H1 (cell line): ENCODE results near the gene TRAK1. TPM values are rescaled to one million over a fixed set of nuclear protein-coding genes. Genes with fewer than 3 reads are reported as not detected.

Source experiments
- CTCF ChIA-PET: fragments of 300-600 bp; sonication (Branson Sonifier 250); formaldehyde crosslinking; loops from one replicate; lab custom pipeline; 2021; ENCODE audit not compliant: partially characterized antibody; lab: Charles Lee
- POLR2A ChIA-PET: fragments of 300-600 bp; sonication (Branson Sonifier 250); formaldehyde crosslinking; loops from one replicate; lab custom pipeline; 2021; ENCODE audit warnings: inconsistent platforms; ENCODE audit not compliant: partially characterized antibody; lab: Charles Lee
- DNase-seq, 2 experiments: peaks; one replicate each; pipeline versions ENCODE4 v3.0.0 to v3.0.0-alpha.2; 2010 to 2022; ENCODE audit warnings: low spot score in 2 of 2, low read depth in 1 of 2, mixed read lengths in 1 of 2
- FAIRE-seq: peaks from 2 replicates; lab custom pipeline; 2011; peaks lifted over from hg19 to GRCh38; lab: Jason Lieb, UNC
- H2AFZ ChIP-seq: 2 replicates; pipeline ENCODE4 v1.8.1; 2012; ENCODE audit warnings: low read length, inconsistent platforms
- H2AK5ac ChIP-seq: 2 replicates; pipeline ENCODE4 v1.6.1; 2013; ENCODE audit warnings: low read depth, low read length
- H2BK120ac ChIP-seq: replicated peaks from 2 replicates; pipeline ENCODE3; 2013; ENCODE audit warnings: low read depth, low read length, inconsistent platforms
- H2BK12ac ChIP-seq: 2 replicates; pipeline ENCODE4 v1.6.1; 2013; ENCODE audit warnings: low read depth, low read length
- H2BK15ac ChIP-seq: 2 replicates; pipeline ENCODE4 v1.6.1; 2013; ENCODE audit warnings: low read length
- H2BK20ac ChIP-seq: 2 replicates; pipeline ENCODE4 v1.6.1; 2013; ENCODE audit warnings: low read length
- H2BK5ac ChIP-seq: 2 replicates; pipeline ENCODE4 v1.6.1; 2013; ENCODE audit warnings: low read depth, low read length
- H3K14ac ChIP-seq: 2 replicates; pipeline ENCODE4 v1.6.1; 2013; ENCODE audit warnings: inconsistent platforms; ENCODE audit not compliant: insufficient read length
- H3K18ac ChIP-seq: 2 replicates; pipeline ENCODE4 v1.6.1; 2013; ENCODE audit warnings: low read length; ENCODE audit errors: extremely low read depth
- H3K23ac ChIP-seq: 2 replicates; pipeline ENCODE4 v1.6.1; 2013; ENCODE audit warnings: inconsistent platforms; ENCODE audit not compliant: insufficient read length
- H3K23me2 ChIP-seq: 2 replicates; pipeline ENCODE4 v1.6.1; 2013; ENCODE audit warnings: low read depth, low read length
- H3K27ac ChIP-seq: 2 replicates; pipeline ENCODE4 v1.6.1; 2011; ENCODE audit warnings: low read depth, low read length, inconsistent platforms
- H3K27me3 ChIP-seq, 4 experiments: replicated peaks in 1 of 4; 1 replicate in 1 of 4; 2 replicates in 3 of 4; pipeline versions ENCODE4 v1.6.1 to v1.8.1; 2011 to 2013; ENCODE audit warnings: low read length in 3 of 4, mild to moderate bottlenecking in 3 of 4, inconsistent platforms in 2 of 4, mixed read lengths in 2 of 4, moderate library complexity in 1 of 4; ENCODE audit not compliant: control insufficient read depth in 3 of 4, insufficient read depth in 3 of 4; ENCODE audit errors: extremely low read depth in 1 of 4
- H3K36me3 ChIP-seq, 4 experiments: 2 replicates each; pipeline versions ENCODE4 v1.6.1 to v1.8.1; 2011 to 2013; ENCODE audit warnings: mild to moderate bottlenecking in 4 of 4, low read length in 3 of 4, moderate library complexity in 2 of 4, control low read depth in 1 of 4, inconsistent platforms in 1 of 4; ENCODE audit not compliant: insufficient read depth in 4 of 4, control insufficient read depth in 2 of 4
- H3K4ac ChIP-seq: replicated peaks from 2 replicates; pipeline ENCODE3; 2013; ENCODE audit warnings: low read length, low read depth, mixed read lengths, inconsistent platforms; ENCODE audit not compliant: insufficient read length
- H3K4me1 ChIP-seq, 4 experiments: replicated peaks in 1 of 4; 1 replicate in 1 of 4; 2 replicates in 3 of 4; pipeline versions ENCODE4 v1.6.1 to v1.8.1; 2011 to 2013; ENCODE audit warnings: low read length in 3 of 4, inconsistent platforms in 2 of 4, mixed read lengths in 1 of 4; ENCODE audit not compliant: insufficient read depth in 4 of 4, control insufficient read depth in 3 of 4
- H3K4me2 ChIP-seq, 2 experiments: 2 replicates each; pipeline versions ENCODE4 v1.6.1 to v1.8.1; 2011 to 2013; ENCODE audit warnings: low read depth in 2 of 2, low read length in 2 of 2, control low read depth in 1 of 2, inconsistent platforms in 1 of 2, mild to moderate bottlenecking in 1 of 2; ENCODE audit not compliant: insufficient read depth in 1 of 2
- H3K4me3 ChIP-seq, 4 experiments: fragments of 200-600, 300-600 bp in 1 of 4; sonication (generic), shearing (Covaris generic), sonication (Bioruptor Twin) in 1 of 4; 2 replicates each; pipeline versions ENCODE4 v1.5.1 to v1.8.1; 2011 to 2016; ENCODE audit warnings: low read length in 4 of 4, low read depth in 3 of 4, control low read depth in 2 of 4, inconsistent platforms in 2 of 4, mild to moderate bottlenecking in 2 of 4, mixed read lengths in 1 of 4, moderate library complexity in 1 of 4; ENCODE audit not compliant: insufficient read depth in 2 of 4; ENCODE audit errors: extremely low read depth in 1 of 4
- H3K56ac ChIP-seq: replicated peaks from 2 replicates; pipeline ENCODE3; 2013; ENCODE audit warnings: low read depth, mild to moderate bottlenecking, mixed read lengths, low read length, inconsistent platforms; ENCODE audit not compliant: insufficient read length
- H3K79me1 ChIP-seq: 2 replicates; pipeline ENCODE4 v1.6.1; 2013; ENCODE audit warnings: low read depth, low read length, control low read depth
- H3K79me2 ChIP-seq, 2 experiments: 2 replicates each; pipeline versions ENCODE4 v1.6.1 to v1.8.1; 2012 to 2013; ENCODE audit warnings: low read length in 2 of 2, mild to moderate bottlenecking in 2 of 2, inconsistent platforms in 1 of 2; ENCODE audit not compliant: insufficient read depth in 2 of 2, control insufficient read depth in 1 of 2
- H3K9ac ChIP-seq, 4 experiments: replicated peaks in 1 of 4; 1 replicate in 1 of 4; 2 replicates in 3 of 4; pipeline versions ENCODE4 v1.6.1 to v1.8.1; 2011 to 2013; ENCODE audit warnings: low read depth in 3 of 4, low read length in 3 of 4, control low read depth in 2 of 4, mild to moderate bottlenecking in 2 of 4, moderate library complexity in 2 of 4, inconsistent platforms in 1 of 4; ENCODE audit errors: extremely low read depth in 1 of 4
- H3K9me3 ChIP-seq, 2 experiments: 2 replicates each; pipeline versions ENCODE4 v1.6.1 to v1.8.1; 2012 to 2013; ENCODE audit warnings: mild to moderate bottlenecking in 2 of 2, moderate library complexity in 2 of 2, control low read depth in 1 of 2, inconsistent platforms in 1 of 2, low read depth in 1 of 2, low read length in 1 of 2, mixed read lengths in 1 of 2; ENCODE audit not compliant: insufficient read depth in 2 of 2
- H4K20me1 ChIP-seq, 2 experiments: replicated peaks in 1 of 2; 2 replicates each; pipeline versions ENCODE3 to v1.8.1; 2011 to 2013; ENCODE audit warnings: inconsistent platforms in 2 of 2, low read length in 2 of 2, mild to moderate bottlenecking in 1 of 2; ENCODE audit not compliant: insufficient read depth in 2 of 2, control insufficient read depth in 1 of 2
- H4K5ac ChIP-seq: 2 replicates; pipeline ENCODE4 v1.6.1; 2013; ENCODE audit warnings: low read length, low read depth, mixed read lengths, inconsistent platforms; ENCODE audit not compliant: insufficient read length
- H4K8ac ChIP-seq: 2 replicates; pipeline ENCODE4 v1.8.0; 2013; ENCODE audit warnings: mild to moderate bottlenecking, moderate library complexity, low read length, inconsistent platforms; ENCODE audit not compliant: insufficient read depth; ENCODE audit errors: extremely low read depth
- H4K91ac ChIP-seq: replicated peaks from 2 replicates; pipeline ENCODE3; 2013; ENCODE audit warnings: low read length, mixed read lengths, inconsistent platforms; ENCODE audit not compliant: insufficient read length
- ASH2L ChIP-seq: fragments of 200-600, 300-600 bp; sonication (generic); IDR thresholded peaks from one replicate; pipeline ENCODE4 v1.7.1; 2017; ENCODE audit warnings: low read length
- BCL11A ChIP-seq, 2 experiments: IDR thresholded peaks; one replicate each; pipeline ENCODE4 v1.6.1; 2011; ENCODE audit warnings: low read depth in 2 of 2, low read length in 2 of 2, mild to moderate bottlenecking in 2 of 2
- JUN ChIP-seq: IDR thresholded peaks from 2 replicates; pipeline ENCODE4 v1.6.1; 2011; ENCODE audit warnings: low read depth, mild to moderate bottlenecking, improper control_type of control experiment, low read length
- WGBS, 2 experiments: shearing (Covaris generic) in 1 of 2; methylation state at CpG; one replicate each; pipeline versions ENCODE4 v1.1.6 to v1.1.7; 2013 to 2015; ENCODE audit warnings: low lambda C conversion rate in 2 of 2, mixed read lengths in 2 of 2, inconsistent platforms in 1 of 2, low coverage in 1 of 2, missing lambda C conversion rate in 1 of 2; ENCODE audit not compliant: insufficient replicate concordance in 2 of 2, insufficient coverage in 1 of 2, insufficient read length in 1 of 2; ENCODE audit errors: extremely low coverage in 1 of 2, missing lambda C conversion rate in 1 of 2; 5-methylcytosine and 5-hydroxymethylcytosine counted together
- polyA plus RNA-seq, 7 experiments: library from polyadenylated mRNA; depleted of rRNA in 3 of 7; stranded (reverse) in 5 of 7; unstranded in 2 of 7; fragments of >200 nt in 5 of 7; fragments of 200-250 nt in 2 of 7; gene quantifications; 1 replicate in 5 of 7; 2 replicates in 1 of 7; 4 replicates in 1 of 7; pipeline versions ENCODE4 v1.2.1 to v1.2.3, GENCODE V29; 2011 to 2013; ENCODE audit warnings: missing spikeins in 2 of 7, mixed read lengths in 2 of 7
- total RNA-seq: library from RNA; stranded (reverse); fragmentation: NEBNext Ultra II Directional; extraction: Animal tissue kit (Norgen Biotek cat#: 25700); gene quantifications from 2 replicates; pipeline ENCODE4 v1.2.1, GENCODE V29; 2021

Gene TRAK1
- total and polyA plus RNA-seq, 2 of the 8 experiments (the other 6 are each of a cell fraction or from before 2014, with no cell fraction given) = 21.3 to 32.7 TPM

DNA sequence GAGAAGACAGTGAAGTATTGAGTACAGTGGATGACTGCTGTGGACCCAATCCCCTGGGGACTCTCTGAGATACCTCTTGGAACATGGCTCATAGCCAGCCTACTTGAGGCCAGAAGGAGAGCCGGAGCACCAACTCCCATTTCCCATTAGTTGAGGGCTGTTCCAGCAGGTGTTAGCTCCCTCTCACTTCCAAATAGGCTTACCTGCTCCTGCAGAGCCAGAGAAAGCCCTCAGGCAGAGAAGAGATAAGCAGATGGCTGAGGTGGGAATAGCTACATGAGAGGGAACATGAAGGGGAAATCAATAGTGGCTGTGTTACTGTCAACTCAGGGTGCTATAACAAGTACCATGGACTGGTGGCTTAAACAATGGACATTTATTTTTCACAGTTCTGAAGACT is 179.4 kb downstream of the TRAK1 start:
- H3K23ac ChIP-seq = no peak overlapping the region
- ChIA-PET POLR2A (interaction anchor here (1.1 kb wide), 1 partner anchor 381 kb away, joined by 3 read pairs; no protein-coding TSS in a partner anchor), CTCF (no interaction called here)
- H4K91ac ChIP-seq = no peak overlapping the region
- H3K56ac ChIP-seq = no peak overlapping the region
- no peak overlapping the region for H2AK5ac ChIP-seq
- no peak for TF ChIP-seq ASH2L
- TF ChIP-seq BCL11A (IDR thresholded peaks at IDR 0.05; ENCODE audit: low read depth in 2 of 2, low read length in 2 of 2) = no peak
- no peak for TF ChIP-seq JUN
- no peaks in the 10 kb centered on the region for H3K79me2 ChIP-seq
- H3K9me3 ChIP-seq = peaks cover 7 to 12% of the 10 kb centered on the region in 2 experiments; a peak in 3 of 4 replicates
- no peak overlapping the region for H2BK12ac ChIP-seq
- no peak overlapping the region for H2BK15ac ChIP-seq
- DNase-seq (no peak), FAIRE-seq (no peak)
- H3K27me3 ChIP-seq = peaks cover 0 to 2% (median 2%) of the 10 kb centered on the region in 4 experiments; a peak in 2 of 7 replicates
- no peak overlapping the region for H3K18ac ChIP-seq
- H4K5ac ChIP-seq = no peak overlapping the region
- H2BK20ac ChIP-seq = no peak overlapping the region
- no peaks in the 10 kb centered on the region for H3K4me1 ChIP-seq
- 87% methylated on average over 1 of the region's 1 CpG; no CpG with 5 or more reads in 1 of the 2 experiments for WGBS, 2 experiments
- no peak overlapping the region for H2BK120ac ChIP-seq
- H3K9ac ChIP-seq = no peak overlapping the region
- H3K36me3 ChIP-seq = no peaks in the 10 kb centered on the region
- H2AFZ ChIP-seq = no peak overlapping the region
- no peaks in the 10 kb centered on the region for H3K23me2 ChIP-seq
- no peaks in the 10 kb centered on the region for H3K79me1 ChIP-seq
- no peak overlapping the region for H3K4me3 ChIP-seq
- H3K14ac ChIP-seq = no peak overlapping the region
- no peak overlapping the region for H3K4ac ChIP-seq
- H3K27ac ChIP-seq = no peak overlapping the region
- H3K4me2 ChIP-seq = no peak overlapping the region
- no peaks in the 10 kb centered on the region for H4K20me1 ChIP-seq
- no peak overlapping the region for H2BK5ac ChIP-seq
- no peak overlapping the region for H4K8ac ChIP-seq
